ENCODE results near the gene GPR55.

GPR55 gene

DNA sequence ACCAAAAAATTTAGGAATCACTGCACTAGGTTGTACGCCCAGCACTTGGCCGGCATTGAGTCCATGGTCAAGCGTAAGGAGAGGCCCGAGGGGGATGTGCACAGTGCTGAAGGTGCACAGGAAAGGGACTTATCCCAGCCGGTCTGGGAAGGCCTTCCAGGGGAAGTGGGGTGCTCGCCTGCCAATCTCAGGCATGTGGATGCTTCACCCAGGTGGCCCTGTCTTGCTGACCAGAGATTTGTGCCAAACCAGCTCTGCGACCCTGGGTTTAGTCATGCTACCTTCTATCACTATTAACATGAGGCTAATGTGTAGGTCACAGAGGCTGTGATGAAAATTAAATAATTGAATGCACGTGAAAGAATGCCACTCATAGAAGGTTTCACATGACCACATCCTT is 62.0 kb downstream of the GPR55 start:
- H4K20me1 ChIP-seq (ENCODE audit: insufficient read depth, low read length): no peaks in the 10 kb centered on the region
- no peaks in the 10 kb centered on the region for H3K9me3 ChIP-seq (ENCODE audit: low read length)
- no peaks in the 10 kb centered on the region for H3K79me2 ChIP-seq (ENCODE audit: insufficient read depth, low read length)
- 0 out of 2 replicates have a peak, but pooled peaks cover 6% of the 10 kb centered on the region for H3F3A ChIP-seq (ENCODE audit: insufficient read depth, low read length)
- H3K9me2 ChIP-seq (ENCODE audit: low read depth, low read length): no peaks in the 10 kb centered on the region
- peaks cover 6% of the 10 kb centered on the region; the same call in 1 of the 2 replicates for H3K27me3 ChIP-seq (ENCODE audit: insufficient read depth, low read length)
- peaks cover 12% of the 10 kb centered on the region for H3K4me1 ChIP-seq (ENCODE audit: insufficient read depth, low read length, severe bottlenecking)
- H3K4me3 ChIP-seq (ENCODE audit: low read depth, low read length, poor library complexity, severe bottlenecking): no peak overlapping the region
- no peak for TF ChIP-seq EZH2 (IDR thresholded peaks at IDR 0.05; ENCODE audit: borderline replicate concordance, low read length)
- TF ChIP-seq, protein P1, sequence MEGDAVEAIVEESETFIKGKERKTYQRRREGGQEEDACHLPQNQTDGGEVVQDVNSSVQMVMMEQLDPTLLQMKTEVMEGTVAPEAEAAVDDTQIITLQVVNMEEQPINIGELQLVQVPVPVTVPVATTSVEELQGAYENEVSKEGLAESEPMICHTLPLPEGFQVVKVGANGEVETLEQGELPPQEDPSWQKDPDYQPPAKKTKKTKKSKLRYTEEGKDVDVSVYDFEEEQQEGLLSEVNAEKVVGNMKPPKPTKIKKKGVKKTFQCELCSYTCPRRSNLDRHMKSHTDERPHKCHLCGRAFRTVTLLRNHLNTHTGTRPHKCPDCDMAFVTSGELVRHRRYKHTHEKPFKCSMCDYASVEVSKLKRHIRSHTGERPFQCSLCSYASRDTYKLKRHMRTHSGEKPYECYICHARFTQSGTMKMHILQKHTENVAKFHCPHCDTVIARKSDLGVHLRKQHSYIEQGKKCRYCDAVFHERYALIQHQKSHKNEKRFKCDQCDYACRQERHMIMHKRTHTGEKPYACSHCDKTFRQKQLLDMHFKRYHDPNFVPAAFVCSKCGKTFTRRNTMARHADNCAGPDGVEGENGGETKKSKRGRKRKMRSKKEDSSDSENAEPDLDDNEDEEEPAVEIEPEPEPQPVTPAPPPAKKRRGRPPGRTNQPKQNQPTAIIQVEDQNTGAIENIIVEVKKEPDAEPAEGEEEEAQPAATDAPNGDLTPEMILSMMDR (IDR thresholded peaks at IDR 0.05; ENCODE audit: low read length): no peak
- H3K4me2 ChIP-seq (ENCODE audit: low read length): no peak overlapping the region
- no peak overlapping the region for H3K9ac ChIP-seq (ENCODE audit: low read length)
- H2AFZ ChIP-seq (ENCODE audit: low read length): no peak overlapping the region
- H3K36me3 ChIP-seq (ENCODE audit: insufficient read depth, low read length): no peaks in the 10 kb centered on the region
- H3K27ac ChIP-seq (ENCODE audit: low read depth, low read length, poor library complexity, severe bottlenecking): no peak overlapping the region

DNA sequence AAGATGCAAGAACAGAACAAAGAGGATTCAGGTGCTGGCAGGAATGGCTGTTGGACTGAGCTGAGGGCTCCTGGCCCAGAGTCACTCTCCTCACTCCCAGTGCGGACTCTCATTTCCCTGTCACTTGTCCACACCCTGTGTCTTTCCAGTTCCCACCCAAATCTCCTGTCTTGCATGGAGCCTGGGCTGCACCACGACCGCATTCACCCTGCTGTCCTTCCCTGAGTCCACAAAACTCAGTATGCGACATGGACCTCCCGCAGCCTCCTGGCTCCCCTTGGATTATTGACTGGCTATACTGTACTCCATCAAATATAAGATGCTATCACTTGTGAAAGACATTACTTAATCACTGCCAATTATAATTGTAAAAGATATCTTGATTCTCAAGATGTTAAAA is 62.8 kb downstream of the GPR55 start:
- no peak overlapping the region for H3K4me2 ChIP-seq (ENCODE audit: low read length)
- H3K27me3 ChIP-seq (ENCODE audit: insufficient read depth, low read length): peaks cover 6% of the 10 kb centered on the region; the same call in 1 of the 2 replicates
- no peak overlapping the region for H2AFZ ChIP-seq (ENCODE audit: low read length)
- H3K9me2 ChIP-seq (ENCODE audit: low read depth, low read length): no peaks in the 10 kb centered on the region
- H3K4me3 ChIP-seq (ENCODE audit: low read depth, low read length, poor library complexity, severe bottlenecking): no peak overlapping the region
- H3K9ac ChIP-seq (ENCODE audit: low read length): no peak overlapping the region
- H3K4me1 ChIP-seq (ENCODE audit: insufficient read depth, low read length, severe bottlenecking): peaks cover 11% of the 10 kb centered on the region
- no peaks in the 10 kb centered on the region for H3K9me3 ChIP-seq (ENCODE audit: low read length)
- H3F3A ChIP-seq (ENCODE audit: insufficient read depth, low read length): 0 out of 2 replicates have a peak, but pooled peaks cover 6% of the 10 kb centered on the region
- TF ChIP-seq, protein P1 (IDR thresholded peaks at IDR 0.05; ENCODE audit: low read length): no peak
- TF ChIP-seq EZH2 (IDR thresholded peaks at IDR 0.05; ENCODE audit: borderline replicate concordance, low read length): no peak
- H3K27ac ChIP-seq (ENCODE audit: low read depth, low read length, poor library complexity, severe bottlenecking): no peak overlapping the region
- H3K36me3 ChIP-seq (ENCODE audit: insufficient read depth, low read length): no peaks in the 10 kb centered on the region
- no peaks in the 10 kb centered on the region for H3K79me2 ChIP-seq (ENCODE audit: insufficient read depth, low read length)
- no peaks in the 10 kb centered on the region for H4K20me1 ChIP-seq (ENCODE audit: insufficient read depth, low read length)

DNA sequence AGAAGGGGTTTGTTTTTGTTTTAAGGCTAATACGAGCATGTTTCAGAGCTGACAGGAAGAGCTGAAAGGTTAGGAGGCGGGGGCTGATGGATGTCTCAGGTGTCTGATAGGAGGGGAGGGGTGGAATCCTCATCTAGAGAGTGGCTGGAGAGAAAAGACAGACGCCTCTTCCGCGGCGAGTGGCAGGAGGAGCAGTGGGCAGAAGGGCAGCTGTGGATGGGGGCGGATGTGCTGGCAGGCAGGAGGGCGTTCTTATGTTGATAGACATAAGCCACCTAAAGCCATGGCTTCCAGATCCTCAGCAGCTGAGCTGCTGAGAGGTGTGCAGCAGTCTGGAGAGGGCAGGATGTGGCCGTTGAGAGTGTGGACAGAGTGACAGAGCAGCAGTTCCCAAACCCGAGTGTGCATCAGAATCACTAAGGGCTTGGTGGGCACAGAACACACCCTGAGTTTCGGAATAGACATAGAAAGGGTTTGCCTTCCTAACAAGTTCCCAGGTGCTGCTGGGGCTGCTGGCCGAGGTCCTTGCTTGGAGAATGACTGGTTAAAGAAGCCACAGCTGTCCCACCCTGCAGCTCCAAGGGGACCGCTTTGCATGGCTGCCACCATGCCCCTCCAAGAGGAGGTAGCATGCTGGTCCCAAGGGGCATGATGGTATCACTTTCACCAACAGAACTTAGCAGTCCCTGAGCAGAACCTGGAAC is 63.3 kb downstream of the GPR55 start:
- Histone ChIP-seq H4K20me1 (ENCODE audit: insufficient read depth, low read length) (no peaks in the 10 kb centered on the region), H3K4me2 (ENCODE audit: low read length) (no peak overlapping the region), H3F3A (ENCODE audit: insufficient read depth, low read length) (0 out of 2 replicates have a peak, but pooled peaks cover under 1% of the 10 kb centered on the region), H3K9me3 (ENCODE audit: low read length) (no peaks in the 10 kb centered on the region), H3K4me1 (ENCODE audit: insufficient read depth, low read length, severe bottlenecking) (peaks cover 6% of the 10 kb centered on the region), H3K27ac (ENCODE audit: low read depth, low read length, poor library complexity, severe bottlenecking) (no peak overlapping the region), H3K9ac (ENCODE audit: low read length) (no peak overlapping the region), H2AFZ (ENCODE audit: low read length) (no peak overlapping the region), H3K4me3 (ENCODE audit: low read depth, low read length, poor library complexity, severe bottlenecking) (no peak overlapping the region), H3K36me3 (ENCODE audit: insufficient read depth, low read length) (no peaks in the 10 kb centered on the region), H3K79me2 (ENCODE audit: insufficient read depth, low read length) (no peaks in the 10 kb centered on the region), H3K27me3 (ENCODE audit: insufficient read depth, low read length) (peaks cover 6% of the 10 kb centered on the region; the same call in 1 of the 2 replicates), H3K9me2 (ENCODE audit: low read depth, low read length) (no peaks in the 10 kb centered on the region)
- TF ChIP-seq, protein P1 (IDR thresholded peaks at IDR 0.05; ENCODE audit: low read length): no peak
- TF ChIP-seq EZH2 (IDR thresholded peaks at IDR 0.05; ENCODE audit: borderline replicate concordance, low read length): no peak
